ENCODE measurements around the gene ZKSCAN3. TPM values are rescaled to one million over a fixed set of nuclear protein-coding genes. Genes with fewer than 3 reads are reported as not detected.

Gene ZKSCAN3
- polyA plus RNA-seq, 1 donor (not counting 4 experiments of a cell fraction or from before 2014, with no cell fraction given): 3.1 TPM

GRCh38 chr6:28349344-28349891 lies 329 bp upstream of the ZKSCAN3 start:
- no peak for DNase-seq (ENCODE audit: low read depth, low spot score)
- peak overlapping the region; percentile 81 for H2AFZ ChIP-seq (ENCODE audit: control insufficient read depth, low read length)
- H3K79me2 ChIP-seq (ENCODE audit: control insufficient read depth, insufficient read depth, low read length): peaks cover 34% of the 10 kb centered on the region
- H3K4me2 ChIP-seq (ENCODE audit: control insufficient read depth, extremely low read depth, insufficient read depth, low read depth, low read length): peak overlapping the region; percentile 91
- no peaks in the 10 kb centered on the region for H3K27me3 ChIP-seq (ENCODE audit: control insufficient read depth, extremely low read depth, insufficient read depth, low read length)
- peak overlapping the region; percentile 81 for H3K9ac ChIP-seq (ENCODE audit: control insufficient read depth, extremely low read depth, insufficient read depth, low read length)
- H3K9me1 ChIP-seq (ENCODE audit: control insufficient read depth, extremely low read depth, insufficient read depth, low read length): no peaks in the 10 kb centered on the region
- peak overlapping the region; percentile 75 for H3K27ac ChIP-seq (ENCODE audit: control insufficient read depth, insufficient read depth, low read length)
- dilution Hi-C loops (cut with MboI; ENCODE audit: extremely low pct_ligation_motif_present, low sequenced_read_pairs): no loop called here
- peak overlapping the region; percentile 75 to 95 (median 90) for H3K4me3 ChIP-seq (ENCODE audit: control insufficient read depth in 2 of 3, extremely low read depth in 1 of 3, insufficient read depth in 2 of 3, low read depth in 1 of 3, low read length in 3 of 3)
- no peaks in the 10 kb centered on the region for H3K9me3 ChIP-seq (ENCODE audit: control insufficient read depth, low read depth, low read length)
- no peak for FAIRE-seq
- TF ChIP-seq CTCF (optimal IDR thresholded peaks at IDR 0.05 in 1 of 3, IDR thresholded peaks at IDR 0.05 in 1 of 3, conservative IDR thresholded peaks at IDR 0.05 in 1 of 3; ENCODE audit: extremely low read depth in 1 of 3, insufficient read depth in 2 of 3, low read length in 3 of 3) (no peak), EZH2 (IDR thresholded peaks at IDR 0.05; ENCODE audit: low read length) (no peak)
- peaks cover 18% of the 10 kb centered on the region for H3K4me1 ChIP-seq (ENCODE audit: control insufficient read depth, extremely low read depth, insufficient read depth, low read length)
- no peaks in the 10 kb centered on the region for H4K20me1 ChIP-seq (ENCODE audit: control insufficient read depth, extremely low read depth, insufficient read depth, low read length)
- H3K36me3 ChIP-seq (ENCODE audit: control insufficient read depth in 2 of 2, extremely low read depth in 1 of 2, insufficient read depth in 2 of 2, low read length in 2 of 2): no peaks in the 10 kb centered on the region

GRCh38 chr6:28351087-28351486 lies 1.3 kb downstream of the ZKSCAN3 start:
- FAIRE-seq (no peak), DNase-seq (ENCODE audit: low read depth, low spot score) (no peak)
- H3K4me3 ChIP-seq (ENCODE audit: control insufficient read depth in 2 of 3, extremely low read depth in 1 of 3, insufficient read depth in 2 of 3, low read depth in 1 of 3, low read length in 3 of 3): peak overlapping the region; percentile 75 to 95 (median 90)
- H3K79me2 ChIP-seq (ENCODE audit: control insufficient read depth, insufficient read depth, low read length): peaks cover 36% of the 10 kb centered on the region
- no peaks in the 10 kb centered on the region for H3K9me3 ChIP-seq (ENCODE audit: control insufficient read depth, low read depth, low read length)
- H3K9ac ChIP-seq (ENCODE audit: control insufficient read depth, extremely low read depth, insufficient read depth, low read length): no peak overlapping the region
- peaks cover 29% of the 10 kb centered on the region for H3K4me1 ChIP-seq (ENCODE audit: control insufficient read depth, extremely low read depth, insufficient read depth, low read length)
- no peaks in the 10 kb centered on the region for H3K36me3 ChIP-seq (ENCODE audit: control insufficient read depth in 2 of 2, extremely low read depth in 1 of 2, insufficient read depth in 2 of 2, low read length in 2 of 2)
- peak overlapping the region; percentile 91 for H3K4me2 ChIP-seq (ENCODE audit: control insufficient read depth, extremely low read depth, insufficient read depth, low read depth, low read length)
- dilution Hi-C loops (cut with MboI; ENCODE audit: extremely low pct_ligation_motif_present, low sequenced_read_pairs): no loop called here
- no peak overlapping the region for H3K27ac ChIP-seq (ENCODE audit: control insufficient read depth, insufficient read depth, low read length)
- TF ChIP-seq EZH2 (IDR thresholded peaks at IDR 0.05; ENCODE audit: low read length): no peak
- TF ChIP-seq CTCF (optimal IDR thresholded peaks at IDR 0.05 in 1 of 3, IDR thresholded peaks at IDR 0.05 in 1 of 3, conservative IDR thresholded peaks at IDR 0.05 in 1 of 3; ENCODE audit: extremely low read depth in 1 of 3, insufficient read depth in 2 of 3, low read length in 3 of 3): no peak
- no peaks in the 10 kb centered on the region for H4K20me1 ChIP-seq (ENCODE audit: control insufficient read depth, extremely low read depth, insufficient read depth, low read length)
- no peaks in the 10 kb centered on the region for H3K27me3 ChIP-seq (ENCODE audit: control insufficient read depth, extremely low read depth, insufficient read depth, low read length)
- H3K9me1 ChIP-seq (ENCODE audit: control insufficient read depth, extremely low read depth, insufficient read depth, low read length): peaks cover 3% of the 10 kb centered on the region
- no peak overlapping the region for H2AFZ ChIP-seq (ENCODE audit: control insufficient read depth, low read length)

All from keratinocyte (primary cell).